GM11168 (cell line): Measurements from ENCODE around the gene ZNF785.
"Not testable (repeated sequence)": the region's sequence is repeated elsewhere in the genome, so short reads cannot be mapped to it uniquely, and the experiment has no call there.

Source experiments
- in situ Hi-C: fragments of 300-500 bp; cut with MboI; formaldehyde crosslinking; loops from one replicate; pipeline ENCODE4 v1.12.0; 2022; ENCODE audit warnings: low sequenced_read_pairs; ENCODE audit not compliant: unreplicated experiment

The ZNF785 gene

DNA sequence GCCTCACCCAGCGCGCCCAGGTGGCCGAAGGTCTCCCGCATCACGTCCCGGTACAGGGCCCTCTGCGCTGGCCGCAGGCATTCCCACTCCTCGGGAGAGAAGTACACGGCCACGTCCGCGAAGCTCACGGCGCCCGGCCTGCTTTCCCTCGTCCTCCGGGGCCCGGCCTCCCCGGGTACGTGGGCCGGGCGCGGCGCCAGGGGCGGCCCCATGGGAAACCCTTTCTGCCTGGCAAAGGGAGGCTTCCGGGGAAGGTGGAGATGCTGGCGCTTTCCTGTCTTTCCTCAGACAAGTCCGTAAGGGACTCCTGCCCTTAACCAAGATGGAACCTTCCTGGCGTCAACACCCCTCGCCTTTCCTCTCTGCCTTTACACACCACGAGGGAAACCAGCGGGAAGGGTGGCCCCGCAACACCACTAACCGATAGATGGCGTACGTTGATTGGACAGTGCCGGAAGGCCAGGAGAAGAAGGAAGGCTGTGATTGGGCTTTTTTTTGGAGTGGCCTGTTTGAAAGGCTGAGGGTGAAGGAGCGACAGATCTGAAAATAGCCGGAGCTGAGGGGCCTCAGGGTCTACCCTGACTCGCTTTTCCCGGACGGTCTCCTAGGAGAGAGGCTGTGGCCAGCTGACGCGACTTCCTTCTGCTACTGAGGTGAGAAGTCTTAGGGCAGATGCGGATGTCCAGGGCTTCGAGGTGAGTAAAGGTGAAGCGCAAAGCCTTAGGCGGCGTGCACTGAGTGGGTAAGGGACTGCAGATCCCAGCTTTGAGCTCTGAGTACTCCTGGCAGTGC is at the start of gene ZNF785:
TSS of gene ZNF785 (minus strand) at position 298 of the 792 bp plus-strand sequence. CDS start at position 212, 86 bp downstream.
- in situ Hi-C loops: no loop called here

DNA sequence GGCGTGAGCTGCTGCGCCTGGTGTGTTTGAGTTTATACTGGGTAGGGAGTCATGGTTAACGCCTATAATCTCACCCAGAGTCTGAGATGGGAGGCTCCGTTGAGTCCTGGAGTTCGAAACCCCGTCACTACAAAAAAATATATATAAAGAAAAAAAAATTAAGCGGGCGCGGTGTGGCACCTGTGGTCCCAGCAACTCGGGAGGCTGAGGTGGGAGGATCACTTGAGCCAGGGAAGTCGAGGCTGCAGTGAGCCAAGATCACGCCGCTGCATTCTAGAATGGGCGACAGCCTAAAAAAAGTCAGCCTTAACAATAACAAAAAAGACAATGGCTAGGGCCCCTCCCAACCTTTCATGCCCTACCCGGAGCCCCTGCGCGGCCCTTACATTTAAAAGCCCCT is 48.0 kb upstream of the ZNF785 start:
- in situ Hi-C loops: no loop called here

DNA sequence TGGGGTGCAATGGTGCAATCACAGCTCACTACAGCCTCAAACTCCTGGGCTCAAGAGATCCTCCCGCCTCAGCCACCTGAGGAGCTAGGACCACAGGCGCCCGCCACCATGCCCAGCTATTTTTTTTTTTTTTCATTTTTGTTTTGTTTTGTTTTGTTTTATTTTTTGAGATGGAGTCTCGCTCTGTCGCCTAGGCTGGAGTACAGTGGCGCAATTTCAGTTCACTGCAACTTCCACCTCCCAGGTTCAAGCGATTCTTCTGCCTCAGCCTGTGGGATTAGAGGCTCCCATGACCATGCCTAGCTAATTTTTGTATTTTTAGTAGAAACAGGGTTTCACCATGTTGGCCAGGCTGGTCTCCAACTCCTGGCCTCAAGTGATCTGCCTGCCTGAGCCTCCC is 47.0 kb upstream of the ZNF785 start:
- in situ Hi-C loops: not testable (repeated sequence)

DNA sequence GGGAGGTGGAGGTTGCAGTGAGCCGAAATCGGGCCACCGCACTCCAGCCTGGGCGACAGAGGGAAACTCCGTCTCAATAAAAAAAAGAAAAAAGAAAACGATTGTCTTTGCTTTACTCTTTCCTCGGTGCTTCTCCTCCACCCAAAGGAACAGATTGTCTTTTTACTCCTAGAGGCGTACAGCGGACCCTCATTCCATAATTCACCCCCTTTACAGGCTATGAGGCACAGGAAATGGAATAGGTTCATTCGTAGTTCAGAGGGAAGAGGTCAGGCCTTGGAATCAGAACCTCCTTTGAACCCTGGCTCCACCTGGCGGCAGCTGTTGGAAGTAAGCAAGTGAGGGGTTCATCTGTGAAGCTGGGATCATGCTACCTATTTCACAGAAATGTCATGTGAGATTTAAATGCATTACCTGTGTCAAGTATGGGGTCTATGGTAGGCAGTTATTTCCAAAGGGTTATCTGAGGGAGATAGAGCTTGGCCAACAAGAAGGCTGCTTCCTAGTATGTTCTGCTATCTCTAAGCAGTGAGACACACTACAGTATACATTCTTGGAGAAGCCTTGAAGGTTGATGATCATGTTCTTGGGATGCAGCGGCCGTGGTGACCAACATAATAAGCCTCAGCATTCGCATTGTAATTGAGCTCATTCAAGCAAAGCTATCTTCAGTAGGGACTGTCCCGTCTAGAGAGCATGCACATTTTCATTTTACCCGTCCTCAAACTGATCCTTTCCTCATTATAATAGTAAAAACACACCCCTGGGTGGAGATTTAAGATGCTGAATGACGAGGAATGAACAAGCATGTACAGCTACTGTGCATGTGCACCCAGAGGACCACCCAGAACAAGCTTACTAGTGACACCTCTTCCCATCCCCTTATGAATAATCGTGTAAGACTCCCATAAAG is 43.4 kb upstream of the ZNF785 start:
- in situ Hi-C loops: loop anchor here (10.0 kb wide), 1 partner anchor 194 kb away; the partner anchor contains the start of gene DCTPP1

- in situ Hi-C loops: loop anchor here (10.0 kb wide), 1 partner anchor 191 kb away; the partner anchor contains the start of gene DCTPP1
Observed at GRCh38 chr16:30626236-30626635, 40.7 kb upstream of the ZNF785 start.

DNA sequence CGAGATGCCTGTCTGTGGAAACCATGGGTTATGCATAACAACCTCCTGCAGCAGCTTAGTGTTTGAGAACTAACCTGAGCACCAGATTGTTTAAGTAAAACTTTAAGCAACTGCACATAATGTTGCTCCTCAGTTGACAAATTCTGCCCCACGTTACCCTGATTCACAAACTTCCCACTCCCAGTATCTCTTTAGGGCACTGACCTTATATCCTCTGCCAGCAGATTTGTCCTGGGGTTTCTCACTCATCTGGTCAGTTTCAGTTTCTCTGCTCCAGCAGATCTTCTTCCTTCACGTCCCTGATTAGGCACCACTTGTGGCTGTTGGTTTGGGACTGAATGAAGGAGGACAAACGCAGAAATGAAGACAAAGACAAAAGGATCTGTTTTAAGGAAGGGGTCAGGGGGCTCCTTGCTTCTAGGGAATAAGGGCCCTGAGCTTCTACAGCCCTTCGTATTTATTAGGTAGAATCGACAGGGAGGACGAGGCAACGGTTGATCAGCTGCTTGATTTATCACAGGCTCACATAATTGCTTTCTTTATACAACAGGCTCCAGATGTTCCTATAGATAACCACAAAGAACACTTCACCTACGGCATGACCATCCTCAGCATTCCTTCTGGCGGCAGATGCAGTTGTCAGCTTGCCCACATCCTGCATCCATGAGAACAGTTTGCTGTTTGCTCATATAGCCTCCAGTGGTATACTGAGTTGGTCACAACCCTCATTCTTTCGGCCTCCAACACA is 38.2 kb upstream of the ZNF785 start:
- in situ Hi-C loops: loop anchor here (10.0 kb wide), 1 partner anchor 189 kb away; the partner anchor contains the start of gene DCTPP1

DNA sequence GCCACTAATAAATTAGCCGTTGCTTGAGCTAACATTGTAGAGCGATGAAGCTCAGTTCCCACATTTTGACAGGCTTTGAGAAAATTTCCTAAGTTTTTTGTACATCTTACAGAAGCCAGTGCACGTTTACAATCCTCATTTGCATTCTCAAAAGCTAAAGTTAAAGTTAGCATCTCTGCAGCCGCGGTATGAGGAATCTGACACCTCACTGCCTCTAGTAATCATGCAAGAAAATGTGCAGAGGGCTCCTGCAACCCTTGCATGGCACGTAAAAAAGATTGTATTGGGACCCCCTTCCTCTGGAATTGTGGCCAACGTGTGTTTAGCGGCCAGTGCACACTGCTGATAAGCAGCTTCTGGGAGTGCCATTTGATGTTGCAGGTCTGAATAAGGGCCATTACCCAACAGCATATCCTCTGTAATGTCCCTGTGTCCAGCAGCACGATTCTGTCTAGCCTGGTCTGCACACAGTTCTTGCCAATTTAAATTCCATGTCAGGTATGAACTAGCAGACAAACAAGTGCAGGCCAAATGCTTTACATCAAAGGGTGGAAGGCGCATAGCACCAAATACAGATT is 37.0 kb upstream of the ZNF785 start:
- in situ Hi-C loops: loop anchor here (10.0 kb wide), 1 partner anchor 188 kb away; the partner anchor contains the start of gene DCTPP1

GRCh38 chr16:30621765-30622164 is 36.3 kb upstream of the ZNF785 start:
- in situ Hi-C loops: loop anchor here (10.0 kb wide), 1 partner anchor 187 kb away; the partner anchor contains the start of gene DCTPP1

DNA sequence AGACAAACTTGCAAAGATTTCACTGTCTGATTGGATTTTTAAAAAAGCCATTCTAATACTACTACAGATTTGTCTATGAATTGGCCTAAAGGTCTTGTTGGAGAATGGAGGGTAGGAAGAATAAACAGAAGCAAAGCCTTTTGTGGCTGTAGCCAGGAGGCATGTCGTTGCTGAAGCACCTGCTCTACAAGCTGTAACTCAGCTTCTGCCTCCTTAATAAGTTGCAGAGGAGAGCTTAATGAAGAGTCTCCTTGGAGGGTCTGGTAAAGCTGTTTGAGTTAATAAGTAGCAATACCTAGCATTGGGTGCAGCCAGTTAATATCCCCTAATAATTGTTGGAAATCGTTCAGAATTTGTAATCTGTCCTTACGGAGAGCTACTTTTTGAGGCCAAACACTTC is 34.7 kb upstream of the ZNF785 start:
- in situ Hi-C loops: loop anchor here (10.0 kb wide), 1 partner anchor 185 kb away; the partner anchor contains the start of gene DCTPP1

- in situ Hi-C loops: loop anchor here (10.0 kb wide), 1 partner anchor 185 kb away; the partner anchor contains the start of gene DCTPP1
Observed at GRCh38 chr16:30619638-30620037, 34.1 kb upstream of the ZNF785 start.

DNA sequence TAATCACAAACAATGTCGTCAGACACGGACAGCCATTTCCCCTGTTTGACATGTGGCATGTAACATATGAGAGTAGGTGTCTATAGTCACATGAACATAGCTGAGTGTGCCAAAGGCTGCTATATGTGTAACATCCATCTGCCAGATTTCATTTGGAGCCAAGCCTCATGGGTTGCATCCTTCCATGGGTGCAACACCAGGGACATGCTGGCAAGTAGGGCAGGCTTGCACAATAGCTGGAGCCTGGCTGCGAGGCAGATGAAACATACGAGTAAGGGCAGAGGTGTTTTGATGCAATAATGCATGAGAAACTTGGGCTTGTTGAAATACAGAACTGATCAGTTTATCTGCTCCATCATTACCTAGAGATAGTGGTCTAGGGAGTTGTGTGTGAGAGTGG is 33.7 kb upstream of the ZNF785 start:
- in situ Hi-C loops: no loop called here

DNA sequence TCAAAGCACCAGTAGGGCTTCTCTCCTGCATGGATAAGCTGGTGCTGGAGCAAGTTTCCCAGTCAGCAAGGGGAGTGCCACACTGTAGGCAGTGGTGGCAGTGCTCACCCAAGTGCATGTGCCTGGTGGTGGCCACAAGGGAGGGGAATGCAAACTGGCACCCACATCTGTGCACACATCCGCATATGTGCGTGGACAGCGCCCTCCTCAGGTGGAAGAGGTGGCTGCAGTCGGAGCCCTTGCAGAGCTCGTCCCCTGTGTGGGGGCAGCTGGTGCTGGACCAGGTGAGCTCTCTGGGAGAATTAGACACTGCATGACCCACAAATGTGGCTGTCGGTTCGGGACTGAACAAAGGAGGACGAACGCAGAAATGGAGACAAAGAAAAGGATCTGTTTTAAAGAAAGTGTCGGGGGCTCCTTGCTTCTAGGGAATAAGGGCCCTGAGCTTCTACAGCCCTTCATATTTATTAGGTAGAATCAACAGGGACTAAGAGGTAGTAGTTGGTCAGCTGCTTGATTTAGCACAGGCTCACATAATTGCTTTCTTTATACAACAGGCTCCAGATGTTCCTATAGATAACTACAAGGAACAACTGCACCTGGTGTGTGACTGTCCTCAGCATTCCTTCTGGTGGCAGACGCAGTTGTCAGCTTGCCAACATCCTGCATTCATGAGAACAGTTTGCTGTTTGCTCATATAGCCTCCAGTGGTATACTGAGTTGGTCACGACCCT is 30.0 kb upstream of the ZNF785 start:
- in situ Hi-C loops: no loop called here

DNA sequence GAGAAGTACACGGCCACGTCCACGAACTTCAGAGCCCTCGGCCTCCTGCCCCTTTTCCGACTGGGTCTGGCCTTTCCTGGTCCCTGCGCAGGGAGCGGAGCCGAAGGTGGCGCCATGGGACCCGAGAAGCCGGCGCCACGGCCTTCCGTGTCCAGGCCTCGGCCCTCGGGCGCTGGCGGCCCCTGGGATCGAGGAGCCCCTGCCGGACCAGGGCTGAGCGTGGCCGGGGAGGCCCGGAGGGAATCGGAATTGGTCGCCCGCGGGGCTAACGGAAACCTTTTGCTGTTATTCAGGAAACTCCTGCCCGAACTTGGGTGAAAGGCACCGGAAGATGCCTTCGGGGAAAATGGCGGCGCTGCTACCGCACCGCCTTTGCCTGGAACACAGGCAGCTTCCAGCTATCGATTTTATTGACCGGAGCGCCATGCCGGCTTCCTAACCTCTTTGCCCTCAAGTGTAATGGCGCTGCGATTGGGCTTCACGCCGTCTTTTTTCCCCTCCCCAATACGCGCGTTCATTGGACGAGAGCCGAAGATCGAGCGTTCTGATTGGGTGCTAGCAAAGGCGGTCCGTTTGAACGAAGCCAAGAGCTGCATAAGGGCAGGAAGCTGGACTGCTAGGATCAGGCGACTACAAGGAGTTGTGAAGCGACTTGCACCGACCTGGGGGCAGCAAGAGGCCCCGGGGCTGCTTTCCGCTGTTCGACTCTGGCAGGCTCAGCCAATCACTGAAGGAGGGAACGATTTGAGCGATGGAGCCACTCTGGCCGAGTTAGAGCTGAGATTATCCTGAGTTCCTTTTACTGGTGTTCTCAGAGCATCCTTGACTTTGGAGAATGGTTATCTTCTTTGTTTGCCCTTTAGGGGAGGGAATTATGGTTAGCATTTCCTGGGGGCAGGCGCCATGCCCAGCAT is 24.7 kb upstream of the ZNF785 start, which contains the start of gene ZNF689:
TSS of gene ZNF689 (minus strand) at position 464 of the 914 bp plus-strand sequence. CDS start at position 116, 348 bp downstream.
- in situ Hi-C loops: no loop called here

DNA sequence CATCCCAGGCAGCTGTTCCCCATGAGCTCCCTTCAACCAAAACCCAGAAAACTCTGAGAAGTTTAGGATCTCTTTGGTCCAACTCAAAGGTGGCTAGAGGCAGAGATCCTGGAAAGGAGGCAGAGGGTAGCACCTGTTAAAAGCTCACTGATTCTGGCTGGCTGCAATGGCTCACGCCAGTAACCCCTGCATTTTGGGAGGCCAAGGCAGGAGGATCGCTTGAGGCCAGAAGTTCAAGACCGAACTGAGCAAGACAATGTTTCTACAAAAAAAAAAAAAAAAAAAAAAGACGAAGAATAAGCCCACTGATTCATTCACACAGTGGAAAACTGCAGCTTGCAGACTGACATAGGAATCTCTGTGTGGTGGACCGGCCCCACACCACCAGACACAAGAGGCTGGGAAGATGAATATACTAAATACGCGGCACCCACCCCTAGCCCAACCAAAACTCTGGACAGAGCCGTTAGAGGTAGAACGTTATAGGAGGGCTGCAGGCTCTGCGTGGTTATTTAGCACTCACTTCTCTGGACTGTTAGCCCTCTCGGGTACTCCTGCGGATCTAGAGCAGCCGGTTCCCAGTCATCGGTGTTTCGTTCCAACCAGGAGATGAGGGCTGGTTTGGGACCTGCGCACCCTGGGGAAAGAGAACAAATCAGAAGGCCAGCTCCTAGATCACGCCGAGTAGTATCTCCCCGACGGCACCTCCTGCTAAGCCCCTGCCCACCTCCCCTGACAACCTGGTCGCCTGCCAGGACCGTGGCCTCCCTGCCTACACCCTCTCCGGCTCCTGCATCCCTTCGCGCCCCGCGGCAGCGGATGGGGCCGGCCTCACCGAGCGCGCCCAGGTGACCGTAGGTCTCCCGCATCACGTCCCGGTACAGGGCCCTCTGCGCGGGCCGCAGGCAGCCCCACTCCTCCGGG is 23.8 kb upstream of the ZNF785 start:
- in situ Hi-C loops: no loop called here

GRCh38 chr16:30606004-30606403 is 20.5 kb upstream of the ZNF785 start:
- in situ Hi-C loops: no loop called here

DNA sequence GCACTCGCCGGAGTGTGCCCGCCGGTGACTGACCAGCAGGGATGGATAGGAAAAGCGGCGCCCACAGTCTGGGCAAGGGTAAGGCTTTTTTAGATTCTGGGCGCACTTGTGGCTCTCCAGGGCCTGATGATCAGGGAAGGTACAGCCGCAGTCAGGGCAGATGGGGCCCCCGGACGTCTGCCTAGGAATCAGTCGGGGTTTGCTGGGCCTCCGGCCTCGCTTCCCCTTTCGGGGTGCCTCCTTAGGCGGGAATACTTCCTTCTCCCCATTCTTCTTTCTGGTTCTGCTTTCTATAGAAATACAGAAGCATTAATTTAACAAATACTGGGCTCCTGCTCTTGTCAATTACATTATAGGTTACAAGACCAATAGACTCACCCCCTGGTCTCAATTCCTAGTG is 19.7 kb upstream of the ZNF785 start:
- in situ Hi-C loops: no loop called here
